ENCODE results near the gene AQP12B. TPM values are rescaled to one million over a fixed set of nuclear protein-coding genes. Genes with fewer than 3 reads are reported as not detected.

Gene AQP12B
- total RNA-seq, 1 donor from 2014 or later: not detected

DNA sequence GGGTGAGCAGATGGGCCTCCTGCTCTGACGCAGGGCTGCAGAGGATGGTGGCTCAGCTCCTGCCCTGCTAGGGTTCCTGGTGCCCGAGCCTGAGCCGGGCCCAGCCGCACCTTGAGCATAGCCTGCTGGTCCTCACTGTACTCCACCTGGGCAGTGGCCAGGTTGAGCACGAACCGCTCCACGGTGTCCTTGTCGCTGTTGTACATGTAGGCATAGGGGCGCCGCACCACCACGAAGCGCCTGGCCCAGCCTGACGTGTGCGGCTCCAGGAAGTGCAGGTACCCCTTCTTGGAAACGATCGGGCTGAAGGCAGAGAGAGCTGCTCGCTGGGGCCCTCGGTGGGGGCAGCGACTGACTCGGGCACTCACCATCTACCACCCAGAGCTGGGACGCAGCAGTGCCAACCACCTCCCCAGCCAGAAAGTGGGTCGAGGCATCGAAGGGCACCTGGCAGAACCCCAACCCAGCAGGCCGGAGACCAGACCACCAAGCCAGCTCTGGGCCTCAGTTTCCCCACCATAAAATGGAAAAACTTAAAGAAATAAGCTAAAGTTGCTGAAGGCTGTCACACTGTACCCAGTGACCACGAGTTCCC lies 36.3 kb upstream of the AQP12B start:
- no peak for DNase-seq (ENCODE audit: low spot score)

DNA sequence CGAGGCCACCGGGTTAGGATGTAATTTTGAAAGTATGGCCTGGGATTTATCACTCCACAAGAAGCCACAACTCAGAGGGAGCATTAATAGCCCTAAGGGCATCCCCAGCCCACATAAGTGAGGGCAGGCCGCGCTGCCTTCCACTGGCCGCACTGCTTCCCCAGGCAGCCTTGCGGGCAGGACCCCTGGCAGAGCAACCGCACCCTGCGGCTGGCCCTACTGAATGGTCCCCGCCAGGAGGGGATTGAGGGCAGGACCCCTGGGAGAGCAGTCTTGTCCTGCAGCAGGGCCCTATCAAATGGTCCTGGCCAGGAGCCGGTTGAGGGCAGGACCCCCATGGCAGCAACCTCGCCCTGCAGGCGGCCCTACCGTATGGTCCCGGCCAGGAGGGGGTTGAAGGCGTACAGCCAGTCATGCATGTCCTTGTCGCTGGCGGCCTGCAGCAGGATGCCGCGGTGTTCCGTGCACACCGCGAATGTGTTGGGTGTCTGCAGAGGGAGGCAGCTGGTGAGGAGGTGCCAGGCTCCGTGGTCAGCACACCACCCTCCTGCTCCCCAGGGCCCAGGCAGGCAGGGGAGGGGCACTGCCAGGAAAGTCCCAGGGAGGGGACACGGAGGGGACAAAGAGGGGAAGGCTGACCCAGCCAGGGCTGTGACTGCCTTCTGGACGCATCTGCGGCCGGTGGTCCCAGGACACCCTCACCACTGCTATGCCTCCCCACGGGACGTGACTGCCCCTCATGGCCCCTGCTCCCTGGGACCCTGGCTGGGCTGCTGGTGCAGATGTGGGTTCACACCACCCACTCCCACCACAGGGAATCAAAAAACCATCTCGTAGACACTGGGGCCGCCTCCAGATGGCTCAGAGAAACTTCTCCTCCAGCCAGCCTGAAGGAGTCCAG lies 35.2 kb upstream of the AQP12B start:
- DNase-seq (ENCODE audit: low spot score): no peak

DNA sequence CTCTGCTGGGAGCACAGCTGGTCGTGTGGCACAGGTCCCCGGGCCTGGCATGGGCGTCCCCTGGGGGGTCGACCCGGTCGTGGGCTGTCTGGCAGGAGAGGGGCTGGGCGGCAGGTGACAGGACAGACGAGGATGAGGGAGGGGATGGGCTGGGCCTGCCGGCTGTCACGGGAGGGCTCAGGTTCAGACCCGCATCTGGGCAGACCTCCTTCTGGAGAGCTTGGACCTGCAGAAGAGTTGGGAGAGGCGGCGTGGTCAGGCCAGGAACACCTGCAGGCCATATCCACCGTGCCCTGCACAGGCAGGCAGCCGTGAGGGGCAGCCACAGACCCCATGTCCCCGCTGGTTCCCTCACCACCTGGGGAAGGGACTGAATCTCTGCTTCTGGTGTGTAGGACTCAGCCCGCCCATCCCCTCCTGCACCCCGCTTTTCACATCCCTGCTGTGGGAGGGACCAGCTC lies 34.5 kb upstream of the AQP12B start:
- DNase-seq (ENCODE audit: low spot score): no peak

DNA sequence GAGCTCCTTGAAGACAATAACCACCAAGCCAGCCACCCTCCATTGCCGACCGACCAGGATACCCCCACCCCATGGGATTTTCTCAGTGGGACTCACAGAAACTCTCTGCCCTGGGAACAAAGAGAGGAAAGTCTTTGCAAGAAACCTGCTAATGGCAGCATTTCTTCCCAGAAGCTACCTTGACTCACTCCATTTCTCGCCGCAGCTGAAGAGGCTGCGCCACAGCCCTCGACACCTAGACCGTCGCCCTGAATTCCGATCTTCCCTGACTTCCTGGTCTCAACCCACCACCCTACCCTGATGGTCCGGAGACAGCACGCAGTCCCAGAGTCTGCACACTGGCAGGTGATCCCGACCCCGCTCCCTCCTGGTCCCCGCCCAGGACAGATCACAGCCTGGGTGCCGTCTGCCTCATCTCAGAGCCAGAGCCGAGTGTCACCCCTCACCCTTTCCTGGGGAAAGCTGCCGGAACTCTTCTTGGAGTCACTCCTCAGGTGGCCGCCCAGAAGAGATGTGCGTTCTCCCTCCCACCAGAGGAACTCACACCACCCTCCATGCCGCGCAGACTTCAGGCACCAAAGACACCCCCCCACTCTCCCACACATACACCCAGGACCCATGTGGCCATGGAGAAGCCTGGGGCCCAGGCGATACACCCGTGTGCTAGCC lies 33.6 kb upstream of the AQP12B start:
- no peak for DNase-seq (ENCODE audit: low spot score)

DNA sequence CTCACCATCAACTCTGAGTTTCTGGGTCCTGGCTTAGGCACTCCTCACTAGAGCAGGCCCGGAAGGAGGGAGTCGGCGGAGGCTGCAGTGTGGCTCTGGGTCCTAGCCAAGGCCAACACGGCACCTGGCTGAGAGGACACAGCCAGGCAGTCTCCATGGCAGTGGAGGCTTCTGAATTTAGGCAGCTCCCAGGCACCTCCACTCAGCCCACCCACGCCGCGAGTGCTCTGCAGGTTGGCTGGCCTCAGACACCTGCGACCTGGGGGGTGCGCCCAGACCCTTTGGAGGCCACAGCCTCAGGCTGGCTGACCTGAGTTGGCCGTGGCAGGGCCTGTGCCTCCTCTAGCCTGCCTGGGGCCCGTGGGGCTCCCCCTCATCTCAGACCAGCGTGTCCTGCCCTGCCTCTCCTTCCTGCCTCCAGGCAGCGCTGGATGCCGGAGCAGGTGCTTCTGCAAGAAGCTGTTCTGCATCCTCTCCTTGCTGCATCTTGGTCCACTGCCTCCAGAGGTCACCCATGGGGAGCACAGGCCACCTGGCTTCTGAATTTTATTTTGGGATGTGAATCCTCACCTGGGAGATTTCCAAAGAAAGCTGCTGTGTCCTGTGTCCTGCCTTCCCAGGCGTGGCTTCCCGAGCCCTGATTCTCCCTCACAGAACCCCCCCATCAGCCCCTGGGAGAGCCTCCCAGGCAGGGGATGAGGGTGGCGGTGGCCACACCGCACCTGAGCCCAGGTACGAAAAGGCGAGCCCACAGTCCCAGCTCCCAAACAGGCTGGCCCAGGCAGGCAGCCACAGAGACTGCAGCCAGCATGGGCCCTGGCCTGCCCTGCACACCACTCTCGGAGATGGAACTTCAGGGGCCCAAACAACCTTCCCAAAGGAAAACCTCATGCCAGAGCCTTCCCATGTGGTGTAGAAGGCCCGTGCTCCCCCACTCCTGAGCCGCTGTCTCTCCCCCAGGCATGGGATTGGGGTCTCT lies 32.4 kb upstream of the AQP12B start:
- no peak for DNase-seq (ENCODE audit: low spot score)

DNA sequence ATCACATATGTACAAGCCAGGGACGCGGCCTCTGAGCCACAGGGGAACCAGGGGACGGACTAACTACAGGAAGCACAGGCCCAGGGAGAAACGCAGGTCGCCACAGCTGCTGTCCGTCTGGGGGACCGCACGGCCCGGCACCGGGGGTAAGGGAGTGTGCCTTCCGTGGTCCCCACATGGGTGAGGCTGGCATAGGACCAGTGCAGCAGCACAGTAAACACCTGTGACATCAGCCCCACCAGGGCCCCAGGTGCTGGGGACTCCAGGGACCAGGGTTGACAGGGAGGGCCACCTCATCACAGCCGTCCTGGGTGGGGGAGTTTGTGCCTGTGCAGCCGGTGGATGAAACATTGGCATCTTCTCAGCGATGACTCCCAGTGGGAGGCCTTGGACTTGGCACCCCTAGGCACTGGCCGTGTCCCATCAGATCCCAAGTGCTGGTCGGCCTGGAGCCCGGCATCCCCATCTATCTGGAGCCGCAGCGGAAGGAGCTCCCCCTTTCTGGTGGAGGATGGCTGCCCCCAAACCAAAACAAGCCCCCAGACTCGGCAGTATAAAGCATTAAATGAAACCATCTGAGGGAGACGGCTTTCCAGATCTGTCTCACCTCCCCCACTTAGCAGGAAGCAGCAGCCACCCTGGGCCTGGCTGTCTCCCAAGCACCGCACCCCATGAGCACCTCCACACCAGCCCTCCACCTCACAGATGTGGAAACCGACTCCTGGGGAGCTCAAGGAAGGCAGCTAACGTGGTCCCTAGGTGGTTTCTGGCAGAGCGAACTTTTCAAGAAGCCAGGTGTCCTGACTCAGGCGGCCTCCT lies 31.5 kb upstream of the AQP12B start:
- no peak for DNase-seq (ENCODE audit: low spot score)

DNA sequence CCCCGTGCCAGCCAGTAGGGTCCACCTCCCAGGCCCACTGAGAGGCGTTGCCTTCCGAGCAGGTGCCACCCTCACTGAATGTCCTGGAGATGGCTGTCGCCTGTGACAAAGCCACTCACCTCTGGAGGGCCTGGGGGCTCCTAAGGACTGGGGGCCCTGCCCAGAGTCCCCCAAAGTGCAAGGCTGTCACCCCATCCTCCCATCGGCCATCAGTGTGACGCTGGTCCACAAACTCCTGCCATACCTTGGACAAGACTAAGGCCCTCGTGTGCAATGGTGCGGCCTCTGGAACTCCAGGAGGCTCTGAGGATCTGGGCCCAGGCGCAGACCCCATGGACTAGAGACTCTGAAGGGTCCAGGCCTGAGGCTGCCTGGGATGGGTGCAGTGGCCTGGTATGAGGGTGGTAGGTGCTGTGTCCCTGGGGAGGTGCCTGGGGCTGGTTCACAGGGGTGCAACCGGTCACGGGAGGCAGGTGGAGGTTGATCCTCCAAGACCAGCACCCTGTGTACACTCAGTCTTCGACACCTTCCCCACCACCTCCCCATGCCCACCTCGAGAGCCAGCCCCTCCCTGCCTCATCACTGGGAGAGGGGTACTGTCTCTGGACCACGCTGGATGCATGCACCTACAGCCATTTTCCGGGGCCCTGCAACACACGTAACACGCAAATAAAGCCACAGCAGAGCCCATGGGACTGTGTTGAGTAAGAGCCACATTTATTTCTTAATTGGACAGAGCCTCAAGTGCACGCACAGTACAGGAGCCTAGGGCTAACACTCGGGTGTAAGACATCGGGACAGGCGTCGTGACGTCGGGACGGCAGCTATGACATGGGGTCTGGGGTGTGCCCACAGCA lies 30.6 kb upstream of the AQP12B start:
- no peak for DNase-seq (ENCODE audit: low spot score)

DNA sequence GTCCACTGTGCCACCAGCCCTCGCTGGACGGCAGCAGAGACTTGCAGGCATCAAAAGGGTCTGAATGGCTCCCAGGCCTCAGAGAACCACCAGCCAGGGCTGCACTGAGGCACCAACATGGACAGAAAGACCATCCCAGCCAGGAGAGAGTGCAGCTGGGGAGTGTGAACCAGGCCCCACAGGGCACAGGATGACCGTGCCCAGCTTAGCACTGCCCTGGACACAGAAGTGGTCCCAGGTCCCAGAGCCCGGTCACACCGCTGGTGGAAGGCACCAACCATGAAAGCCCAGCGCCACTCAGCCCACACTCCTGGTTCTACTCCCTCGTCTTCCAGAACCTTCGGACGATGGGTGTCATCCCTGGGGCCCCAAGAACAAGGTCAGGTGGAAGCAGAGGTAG lies 29.4 kb upstream of the AQP12B start:
- no peak for DNase-seq (ENCODE audit: low spot score)

DNA sequence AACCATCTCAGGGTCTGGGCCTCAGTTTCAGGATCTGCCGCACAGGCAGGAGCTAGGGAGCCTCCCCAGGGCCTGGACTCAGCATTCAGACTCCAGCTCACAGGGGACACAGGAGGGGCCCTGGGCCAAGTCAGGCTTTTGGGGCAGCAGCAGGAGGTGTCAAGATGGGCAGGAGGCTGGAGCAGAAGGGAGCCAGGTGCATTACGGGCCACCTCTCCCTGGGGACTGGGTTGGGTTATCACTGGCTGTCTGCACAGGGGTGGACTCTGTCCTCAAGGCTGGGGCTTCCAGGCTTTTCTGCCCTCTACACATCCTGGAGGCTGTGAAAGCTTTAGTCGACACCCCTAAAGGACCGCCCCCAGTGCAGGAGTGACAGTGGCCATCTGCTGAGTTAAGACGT lies 29.0 kb upstream of the AQP12B start:
- no peak for DNase-seq (ENCODE audit: low spot score)

DNA sequence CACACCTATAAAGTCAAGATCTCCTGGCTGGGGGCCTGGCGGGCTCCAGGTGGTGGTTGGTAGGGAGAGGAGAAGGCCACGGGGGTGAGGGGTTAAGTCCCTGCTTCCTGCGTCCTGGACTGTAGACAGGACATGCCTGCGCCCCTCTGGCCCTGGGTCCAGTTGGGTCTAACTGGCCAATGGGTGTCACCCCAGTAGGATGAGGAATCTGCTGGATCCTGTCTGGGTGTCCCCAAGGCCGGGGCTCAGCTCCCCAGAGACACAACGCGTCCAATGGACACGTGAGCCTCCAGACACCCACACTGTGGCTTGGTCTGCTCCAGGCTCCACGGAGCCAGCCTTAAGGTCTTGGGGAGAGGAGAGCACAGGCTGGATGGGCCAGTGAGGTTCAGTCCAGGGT lies 28.6 kb upstream of the AQP12B start:
- no peak for DNase-seq (ENCODE audit: low spot score)

DNA sequence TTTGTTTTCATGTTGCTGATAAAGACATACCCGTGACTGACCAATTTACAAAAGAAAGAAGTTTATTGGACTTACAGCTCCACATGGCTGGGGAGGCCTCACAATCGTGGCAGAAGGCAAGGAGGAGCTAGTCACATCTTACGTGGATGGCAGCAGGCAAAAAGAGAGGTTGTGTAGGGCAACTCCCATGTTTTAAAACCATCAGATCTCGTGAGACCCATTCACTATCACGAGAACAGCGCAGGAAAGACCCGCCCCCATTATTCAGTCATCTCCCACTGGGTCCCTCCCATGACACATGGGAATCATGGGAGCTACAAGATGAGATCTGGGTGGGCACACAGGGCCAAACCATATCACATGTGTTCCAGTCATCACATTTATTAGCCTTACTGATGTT lies 25.8 kb upstream of the AQP12B start:
- no peak for DNase-seq (ENCODE audit: low spot score)

DNA sequence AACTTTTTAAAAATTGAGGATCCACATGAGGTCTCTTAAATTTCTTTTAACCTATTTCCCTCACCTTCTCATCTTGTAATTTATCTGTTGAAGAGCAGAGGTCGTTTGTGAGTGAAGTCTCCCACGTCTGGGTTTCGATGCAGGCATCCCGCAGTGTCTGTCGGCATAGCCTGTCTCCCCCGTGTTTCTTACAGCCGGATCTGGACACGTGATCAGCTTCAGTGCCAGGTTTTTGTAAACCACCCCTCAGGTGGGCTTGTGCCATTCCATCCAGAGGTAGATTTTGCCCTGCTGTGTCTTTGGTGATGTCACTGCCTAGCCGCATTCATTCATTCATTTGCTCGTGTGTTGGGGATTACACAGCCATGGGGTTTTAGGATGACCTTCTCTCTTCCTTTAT lies 25.1 kb upstream of the AQP12B start:
- no peak for DNase-seq (ENCODE audit: low spot score)

DNA sequence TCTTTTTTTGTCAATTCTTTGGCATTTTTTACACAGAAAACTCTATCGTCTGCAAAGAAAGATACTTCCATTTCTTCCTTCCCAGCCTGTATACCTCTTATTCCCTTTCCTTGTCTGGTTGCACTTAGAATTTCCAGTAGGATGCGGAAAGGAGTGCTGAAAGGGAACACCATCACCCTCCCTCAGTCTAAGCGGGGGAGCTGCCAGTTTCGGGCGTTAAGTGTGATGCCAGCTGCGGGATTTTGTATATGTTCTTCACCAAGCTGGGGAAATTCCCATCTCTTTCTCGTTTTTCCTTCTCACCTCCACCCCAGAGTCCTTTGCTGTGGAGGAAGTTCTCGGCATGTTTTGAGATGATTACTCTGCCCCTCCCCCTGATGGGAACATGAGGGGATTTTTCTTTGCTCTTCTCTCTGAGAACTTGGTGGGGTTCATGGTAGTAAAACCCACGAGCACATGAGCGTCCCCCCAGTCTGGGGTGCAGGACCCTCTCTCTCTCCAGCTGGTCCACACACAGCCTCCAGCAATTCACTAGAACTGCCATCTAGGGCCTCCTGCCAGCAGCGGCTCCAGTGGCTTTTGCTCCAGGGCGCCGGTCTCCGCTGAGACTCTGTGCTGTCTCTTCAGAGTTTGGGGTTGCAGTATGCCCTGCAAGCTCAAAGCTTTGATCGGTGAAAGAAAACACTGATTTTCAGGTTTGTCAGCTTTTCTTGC lies 24.5 kb upstream of the AQP12B start:
- no peak for DNase-seq (ENCODE audit: low spot score)

DNA sequence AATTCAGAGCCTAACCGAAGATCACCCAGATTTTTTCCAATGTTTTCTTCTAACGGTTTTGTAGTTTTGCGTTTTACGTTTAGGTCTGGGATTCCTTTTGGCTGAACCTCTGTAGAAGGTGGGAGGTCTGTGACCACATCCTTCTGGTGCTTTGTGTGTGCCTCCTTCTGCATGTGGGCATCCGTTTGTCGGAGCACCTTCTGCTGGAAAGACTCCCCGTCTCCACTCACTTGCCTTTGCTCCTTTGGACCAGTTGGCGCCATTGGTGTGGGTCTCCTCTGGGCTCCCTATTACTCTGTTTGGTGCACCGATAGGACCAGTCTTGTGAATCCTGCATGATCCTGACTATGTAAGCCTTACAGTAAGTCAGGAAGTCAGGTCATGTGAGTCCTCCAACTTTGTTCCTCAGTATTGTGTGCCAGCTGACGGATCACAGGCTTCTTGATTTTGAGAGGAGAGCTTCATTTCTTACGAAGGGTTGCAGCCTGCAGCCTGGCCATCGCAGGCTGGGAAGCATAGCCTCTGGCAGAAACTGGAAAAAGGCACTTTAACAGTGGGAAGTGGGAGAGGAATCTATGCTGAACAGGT lies 22.6 kb upstream of the AQP12B start:
- no peak for DNase-seq (ENCODE audit: low spot score)

DNA sequence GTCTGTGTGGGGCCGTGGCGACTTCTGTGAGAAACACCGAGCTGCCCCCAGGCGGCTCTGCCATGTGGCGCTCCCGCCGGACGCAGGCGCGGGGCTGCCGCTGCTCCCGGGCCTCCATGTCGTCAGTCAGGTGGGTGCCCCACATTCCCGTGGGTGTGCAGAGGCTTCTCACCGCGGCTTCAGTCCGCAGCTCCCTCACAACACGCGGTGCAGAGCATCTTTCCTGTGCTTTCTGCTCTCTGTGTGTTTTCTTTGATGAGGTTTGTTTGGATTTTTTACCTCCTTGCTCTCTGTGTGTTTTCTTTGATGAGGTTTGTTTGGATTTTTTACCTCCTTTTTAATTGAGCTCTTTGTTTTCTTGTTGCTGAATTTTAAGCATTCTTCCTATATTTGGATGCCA lies 22.0 kb upstream of the AQP12B start:
- DNase-seq (ENCODE audit: low spot score): no peak

DNA sequence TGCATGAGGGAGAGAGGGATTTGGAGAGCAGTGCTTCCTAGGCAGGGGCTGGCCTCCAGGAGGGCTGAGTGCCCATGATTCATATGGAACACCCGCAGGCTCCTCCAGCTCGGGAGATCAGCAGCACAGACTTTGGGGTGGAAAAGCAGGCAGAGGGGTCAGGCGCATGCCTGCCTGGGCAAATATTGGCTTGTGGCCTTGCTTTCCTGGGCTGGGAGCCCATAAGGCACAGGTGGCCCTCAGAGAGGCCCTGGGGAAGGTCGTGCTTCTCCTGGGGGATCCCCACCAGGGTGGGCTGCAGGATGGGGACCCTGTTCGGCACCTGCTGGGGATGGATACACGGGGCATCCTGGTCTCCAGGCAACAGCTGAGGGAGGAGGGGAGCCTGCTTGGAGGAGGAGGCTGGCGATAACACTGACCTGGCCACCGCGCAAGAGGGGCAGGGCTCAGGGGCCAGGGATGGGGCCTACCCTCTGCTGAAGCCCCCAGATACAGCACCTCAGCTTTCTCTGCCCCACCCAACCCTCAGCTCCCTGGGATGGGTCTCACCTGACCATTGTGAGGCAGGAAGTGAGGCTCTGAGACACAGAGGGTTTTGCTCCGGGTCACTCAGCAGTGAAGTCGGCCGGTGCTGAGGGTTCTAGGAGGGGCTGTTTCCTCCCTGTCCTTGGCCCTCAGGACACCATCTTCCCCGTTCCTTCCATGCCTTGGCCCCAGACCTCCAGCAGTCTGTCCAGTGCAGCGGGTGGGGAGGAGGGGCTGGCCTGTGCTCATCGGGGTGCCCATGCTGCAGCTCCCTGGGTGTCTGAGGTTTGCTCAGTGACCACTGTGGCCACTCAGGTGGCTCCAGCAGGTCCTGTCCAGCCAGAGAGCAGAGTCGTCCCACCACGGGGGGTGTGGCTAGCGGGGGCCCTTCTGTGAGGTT lies 21.0 kb upstream of the AQP12B start:
- DNase-seq (ENCODE audit: low spot score): no peak

DNA sequence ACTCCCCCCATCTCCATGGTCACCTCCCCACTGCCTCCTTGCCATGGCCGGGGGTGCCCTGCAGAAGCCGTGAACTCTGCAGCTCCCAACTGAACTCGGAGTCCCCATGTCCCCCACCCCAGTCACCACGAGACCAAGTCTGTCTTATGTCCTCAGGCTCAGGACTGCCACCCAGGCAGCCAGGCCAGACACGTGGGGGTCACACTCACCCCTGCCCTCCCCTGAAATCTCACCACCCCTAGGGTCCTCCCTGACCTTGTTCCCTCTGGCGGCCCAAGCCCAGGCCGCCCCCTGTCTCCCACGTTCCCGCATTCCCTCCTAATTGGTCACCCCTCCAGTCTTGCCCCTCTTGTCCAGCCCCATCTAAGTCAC lies 19.9 kb upstream of the AQP12B start:
- no peak for DNase-seq (ENCODE audit: low spot score)
